DMS53 treated with DMSO at 0.1 percent for 48 hours (cell line): Measurements from ENCODE around the gene RIC8B.

ENCODE experiments used
- DNase-seq: peaks from one replicate; lab custom pipeline; 2025; ENCODE audit not compliant: unreplicated experiment; lab: John Stamatoyannopoulos, UW

The RIC8B gene

DNA sequence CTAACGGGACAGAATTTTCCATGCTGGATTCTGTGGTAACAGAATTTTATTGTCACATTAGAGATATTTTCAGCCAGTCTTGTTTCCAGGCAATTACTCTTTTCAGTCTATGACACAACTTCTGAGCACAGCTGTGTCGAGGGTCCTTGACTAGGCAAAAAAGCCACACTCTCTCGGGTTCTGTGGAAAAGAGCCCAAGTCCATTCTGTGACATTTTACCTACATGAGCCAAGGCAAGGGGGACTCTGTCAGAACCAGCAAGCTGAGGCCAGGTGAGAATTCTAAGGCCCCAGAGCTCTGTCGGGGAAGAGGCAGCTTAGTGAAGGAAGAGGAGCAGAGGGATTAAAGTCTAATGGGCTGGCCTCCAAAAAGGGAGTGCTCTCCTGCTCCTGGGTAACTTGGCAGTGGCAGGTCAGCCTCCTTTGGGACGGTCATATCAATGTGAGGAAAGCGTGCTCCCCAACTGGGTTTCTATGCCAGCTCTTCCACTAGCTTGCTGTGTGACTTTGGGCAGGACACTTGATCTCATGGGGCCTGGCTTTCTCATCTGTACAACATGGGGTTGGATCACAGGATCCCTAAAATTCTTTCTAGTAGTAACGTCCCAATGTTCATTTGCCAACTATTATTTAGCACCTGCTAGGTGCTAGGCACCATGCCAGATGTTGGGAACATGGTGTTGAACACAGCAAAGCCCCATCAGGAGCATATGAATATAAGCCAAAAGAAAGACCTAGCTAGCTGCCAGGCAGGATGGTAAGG, 16.0 kb upstream of the RIC8B start:
- DNase-seq = no peak

DNA sequence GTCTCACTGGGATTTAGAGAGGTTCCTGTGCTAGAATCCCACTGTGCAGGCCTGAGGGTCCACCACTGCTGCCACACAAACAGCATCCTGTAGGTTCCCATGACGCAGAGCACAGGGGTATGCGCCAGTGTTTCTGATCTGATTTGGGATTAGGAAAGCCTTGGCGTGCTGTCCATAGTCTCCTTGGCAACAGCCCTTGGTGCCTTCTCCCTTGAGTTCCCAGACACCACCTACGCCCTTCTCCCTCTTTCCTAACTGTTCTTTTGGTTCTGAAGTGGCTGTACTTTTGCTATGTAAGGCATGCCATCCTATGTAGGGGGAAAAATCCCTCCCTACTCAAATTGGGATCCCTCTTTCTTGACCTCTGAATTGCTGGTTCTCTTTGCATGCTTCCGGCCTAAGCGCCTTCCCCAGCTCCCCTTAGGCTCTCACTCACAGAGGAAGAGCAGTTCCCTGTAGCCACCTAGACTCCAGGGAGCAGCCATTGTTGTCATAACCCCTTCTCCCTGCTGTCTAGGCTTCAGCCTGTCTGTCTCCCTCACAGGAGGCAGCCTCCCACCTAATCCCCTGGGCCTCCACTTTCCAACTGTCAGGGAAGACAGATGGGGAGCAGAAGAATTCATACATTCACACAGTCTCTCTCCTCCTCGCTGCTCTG, 14.8 kb upstream of the RIC8B start:
- no peak for DNase-seq

DNA sequence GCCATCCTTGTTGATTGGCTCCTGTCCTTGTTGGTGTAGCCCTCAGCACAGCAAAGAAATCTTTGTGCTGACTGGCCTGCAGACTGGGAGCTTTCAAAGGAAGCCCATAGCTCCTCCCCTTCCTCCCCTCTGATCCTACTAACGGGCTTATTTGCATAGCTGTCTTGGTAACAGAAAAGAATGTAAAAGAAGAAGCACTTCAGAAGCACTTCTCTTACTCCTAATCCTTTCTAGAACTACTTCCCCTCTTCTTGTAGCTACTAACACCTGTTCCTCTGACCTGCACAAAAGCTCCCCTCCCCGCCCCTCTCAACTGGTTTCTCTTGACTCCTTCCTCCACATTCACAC, 14.3 kb upstream of the RIC8B start:
- no peak for DNase-seq

DNA sequence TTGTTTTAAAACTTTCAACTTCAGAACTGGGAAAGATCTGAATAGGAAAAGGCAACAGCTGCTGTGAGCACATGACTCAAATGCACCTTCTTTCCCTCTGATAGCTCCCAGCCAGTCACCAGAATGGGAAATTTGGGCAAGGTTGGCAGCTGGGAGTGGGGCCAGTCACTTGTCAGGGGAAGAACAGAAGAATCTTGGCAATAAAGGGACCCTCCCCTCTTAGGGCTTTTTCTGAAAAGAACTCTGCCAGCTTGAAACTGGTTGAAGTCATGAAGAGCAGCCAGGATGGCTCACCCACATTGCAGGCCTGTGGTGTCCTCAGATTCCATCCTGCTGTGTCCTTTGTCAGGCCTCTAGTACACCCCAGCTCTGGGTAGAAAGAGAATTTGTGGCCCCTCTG, 10.3 kb upstream of the RIC8B start:
- DNase-seq = no peak

DNA sequence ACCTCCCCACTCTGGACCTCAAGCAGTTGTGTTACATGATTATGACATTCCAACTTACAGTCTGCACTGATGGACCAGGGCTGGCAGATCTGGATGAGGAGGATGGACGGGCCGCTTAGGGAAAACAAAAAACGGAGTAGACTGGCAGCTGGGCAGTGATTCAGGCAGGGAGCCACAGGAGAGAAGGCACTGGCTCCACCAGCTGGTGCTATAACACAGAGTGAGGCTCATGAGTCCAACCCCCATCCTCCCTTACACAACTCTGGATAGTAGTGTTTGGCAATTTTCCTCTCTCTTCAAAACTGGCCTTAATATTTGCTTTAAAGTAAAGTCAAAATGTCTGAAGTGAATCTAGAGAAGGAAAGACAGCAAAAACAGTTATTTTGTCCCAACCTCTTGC, 9.7 kb upstream of the RIC8B start:
- DNase-seq = no peak

GRCh38 chr12:106766393-106766826, 8.1 kb upstream of the RIC8B start:
- DNase-seq = no peak

GRCh38 chr12:106767206-106767605, 7.3 kb upstream of the RIC8B start:
- DNase-seq = no peak

DNA sequence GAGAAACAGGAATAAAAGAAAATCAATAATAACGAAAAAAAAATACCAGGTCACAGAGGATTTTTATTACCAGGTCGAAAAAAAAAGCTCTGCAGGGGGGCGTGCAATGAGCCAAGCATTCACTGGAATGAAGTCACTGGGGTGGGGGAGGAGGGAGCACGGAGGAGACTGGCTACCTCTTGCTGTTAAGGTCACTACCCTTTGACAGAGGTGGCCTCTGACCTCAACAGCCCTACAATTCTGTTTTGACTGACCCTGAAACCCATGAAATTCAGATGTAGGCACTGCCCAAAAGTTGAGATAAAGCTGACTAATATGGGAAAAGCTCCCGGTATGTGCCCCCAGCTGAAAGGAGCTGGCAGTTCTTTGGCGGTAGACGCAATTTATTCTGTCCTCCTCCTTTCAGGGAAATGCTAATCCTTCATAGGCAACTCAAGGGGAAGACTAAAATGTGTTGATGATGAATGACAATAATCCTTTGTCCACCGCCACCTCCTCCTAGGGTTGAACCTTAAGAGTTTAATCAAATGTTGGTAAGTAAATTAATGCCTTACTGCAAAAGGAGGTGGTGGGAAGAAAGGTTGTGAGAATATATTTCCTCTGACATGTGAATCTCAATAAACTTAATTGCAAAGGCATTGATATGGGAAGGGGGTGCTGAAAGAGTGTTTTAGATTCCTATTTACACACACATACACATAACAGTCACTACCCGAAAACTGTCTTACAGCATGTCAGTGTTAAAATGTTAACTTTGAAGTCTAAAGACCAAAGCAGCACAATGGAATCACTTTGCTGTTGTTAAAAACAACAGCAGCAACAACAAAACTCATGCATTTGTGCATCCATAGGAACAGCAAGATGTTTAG, 6.3 kb upstream of the RIC8B start:
- DNase-seq = no peak

GRCh38 chr12:106769078-106769477, 5.4 kb upstream of the RIC8B start:
- no peak for DNase-seq

DNA sequence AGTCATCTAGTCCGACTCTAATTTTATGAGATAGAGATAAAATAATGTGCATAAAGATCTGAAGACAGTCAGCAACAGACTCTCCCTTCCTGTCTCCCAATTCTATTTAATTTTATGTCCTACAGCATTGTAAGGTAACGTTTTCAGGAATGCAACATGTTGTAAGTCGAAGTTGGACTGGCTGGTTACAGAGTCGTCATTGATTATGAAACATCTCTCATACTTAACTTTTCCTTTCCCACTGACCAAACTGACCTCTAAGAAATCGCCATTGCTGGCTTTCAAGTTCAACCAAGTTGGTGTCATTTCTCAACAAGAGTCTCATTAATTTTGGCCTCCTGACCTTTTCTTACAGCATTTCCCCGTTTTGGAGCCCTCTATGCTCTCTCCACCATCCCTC, 4.9 kb upstream of the RIC8B start:
- DNase-seq = no peak

- DNase-seq = no peak
These were observed 3.1 kb upstream of the RIC8B start for GRCh38 chr12:106771425-106771824.

DNA sequence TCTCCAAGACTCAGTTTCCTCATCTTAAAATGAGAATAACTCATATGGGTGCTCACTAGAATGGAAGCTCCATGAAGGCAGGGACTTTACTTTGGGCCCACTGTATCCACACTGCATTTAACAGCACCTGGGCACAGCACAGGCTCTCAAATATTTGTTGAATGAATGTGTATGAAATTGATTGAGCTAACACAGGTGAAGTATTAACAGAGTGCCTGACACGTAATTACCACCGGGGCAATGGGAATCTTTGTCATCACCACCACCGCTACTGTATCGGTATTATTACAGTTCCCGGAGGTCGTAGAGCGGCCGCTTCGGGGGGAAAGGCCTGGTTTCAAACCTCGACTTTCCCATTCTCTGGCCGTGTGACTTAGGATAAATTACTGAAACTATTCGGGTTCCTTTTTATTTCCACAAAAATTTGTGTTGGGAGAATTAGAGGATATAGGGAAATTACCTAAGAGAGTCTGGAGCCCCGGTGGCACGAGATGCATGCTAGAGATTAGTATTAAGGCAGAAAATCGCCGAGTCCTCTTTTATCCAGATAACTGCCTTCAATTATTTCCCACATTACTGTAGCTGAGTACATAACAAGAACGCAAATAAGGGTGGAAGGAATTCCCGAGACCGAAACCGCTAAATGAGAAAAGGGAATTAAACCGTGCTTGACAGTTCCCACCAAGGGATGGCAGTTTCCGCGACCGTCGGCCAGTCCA, 1.0 kb upstream of the RIC8B start:
- DNase-seq = peak; percentile 30

DNA sequence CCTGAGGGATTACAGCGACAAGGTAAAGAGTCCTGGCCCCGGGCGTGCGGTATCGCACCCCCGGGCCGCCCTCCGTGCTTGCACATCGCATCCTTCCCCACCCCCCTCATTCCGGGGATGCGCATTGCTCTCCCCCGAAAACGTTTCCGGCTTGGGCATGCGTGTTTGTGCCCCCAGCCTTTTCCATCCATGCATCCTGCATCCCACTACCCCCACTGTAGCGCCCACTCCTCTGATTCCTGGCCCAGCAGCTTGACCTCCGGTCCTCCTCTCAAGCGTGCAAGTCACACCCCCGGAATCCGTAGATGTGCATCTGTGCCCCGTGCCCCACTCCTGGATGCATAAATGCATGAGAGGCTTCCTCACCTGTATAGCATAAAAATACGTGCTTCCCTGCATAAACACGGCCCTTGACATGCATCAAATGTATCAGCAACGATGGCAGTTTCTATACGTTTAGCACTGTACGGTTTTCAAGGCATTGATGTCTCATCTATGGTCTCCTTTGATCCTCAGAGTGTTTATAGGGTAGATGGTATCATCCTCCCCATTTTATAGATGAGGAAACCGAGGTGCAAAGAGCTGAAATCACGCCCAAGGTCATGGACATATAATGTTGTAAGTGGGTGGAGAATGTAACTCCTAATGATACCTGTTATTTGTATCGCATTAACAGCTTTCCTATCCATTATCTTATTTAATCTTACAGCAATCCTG, 484 bp downstream of the RIC8B start:
- DNase-seq = no peak

- DNase-seq = no peak
These were observed 2.4 kb downstream of the RIC8B start for GRCh38 chr12:106776897-106777296.

GRCh38 chr12:106780010-106780631, 5.6 kb downstream of the RIC8B start:
- DNase-seq = peak; percentile 58

GRCh38 chr12:106782619-106783018, 8.1 kb downstream of the RIC8B start:
- no peak for DNase-seq

GRCh38 chr12:106783515-106783914, 9.0 kb downstream of the RIC8B start:
- no peak for DNase-seq

GRCh38 chr12:106790020-106790419, 15.5 kb downstream of the RIC8B start:
- peak; percentile 76 for DNase-seq

- no peak for DNase-seq
These were observed 17.0 kb downstream of the RIC8B start for GRCh38 chr12:106791531-106791930.

DNA sequence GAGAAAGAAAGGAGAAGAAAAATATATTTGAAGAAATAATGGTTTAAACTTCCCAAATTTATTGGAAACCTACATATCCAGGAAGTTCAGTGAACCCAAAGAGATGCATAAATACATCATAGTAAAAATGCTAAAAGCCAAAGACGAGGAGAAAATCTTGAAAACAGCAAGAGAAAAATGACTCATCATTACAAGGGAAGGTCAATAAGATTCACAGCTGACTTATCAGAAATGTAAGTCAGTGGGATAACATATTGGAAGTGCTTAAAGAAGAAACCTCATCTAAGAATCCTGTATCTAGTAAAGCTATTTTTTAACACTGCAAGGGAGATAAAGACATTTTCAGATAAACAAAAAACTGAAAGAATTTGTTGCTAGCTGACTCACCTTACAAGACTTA, 19.9 kb downstream of the RIC8B start:
- no peak for DNase-seq
